Retina (tissue), 1 donor: Measurements from ENCODE around the gene PSMB1.
"Not testable (repeated sequence)": the region's sequence is repeated elsewhere in the genome, so short reads cannot be mapped to it uniquely, and the experiment has no call there.

ENCODE experiments used
- DNase-seq: peaks from one replicate; pipeline ENCODE4 v3.0.0-alpha.2; 2016

PSMB1 gene

GRCh38 chr6:170533792-170534191, 19.3 kb downstream of the PSMB1 start:
- no peak for DNase-seq

GRCh38 chr6:170532867-170533488, 20.1 kb downstream of the PSMB1 start:
- no peak for DNase-seq

GRCh38 chr6:170529839-170530469, 23.2 kb downstream of the PSMB1 start:
- DNase-seq, result peak; percentile 73

- not testable (repeated sequence) for DNase-seq
These were observed 25.1 kb downstream of the PSMB1 start for GRCh38 chr6:170527995-170528394.

- no peak for DNase-seq
These were observed 27.3 kb downstream of the PSMB1 start for GRCh38 chr6:170525795-170526194.

- no peak for DNase-seq
These were observed 29.0 kb downstream of the PSMB1 start for GRCh38 chr6:170524172-170524502.

GRCh38 chr6:170523256-170524171, 29.6 kb downstream of the PSMB1 start:
- no peak for DNase-seq

GRCh38 chr6:170522565-170523183, 30.4 kb downstream of the PSMB1 start:
- no peak for DNase-seq

- DNase-seq, result peak; percentile 57
These were observed 36.1 kb downstream of the PSMB1 start for GRCh38 chr6:170516783-170517616.

- DNase-seq, result no peak
These were observed 38.2 kb downstream of the PSMB1 start for GRCh38 chr6:170514908-170515307.

GRCh38 chr6:170512249-170512648, 40.9 kb downstream of the PSMB1 start:
- no peak for DNase-seq

- DNase-seq, result peak; percentile 51
These were observed 42.5 kb downstream of the PSMB1 start for GRCh38 chr6:170510631-170511030.

- DNase-seq, result no peak
These were observed 43.4 kb downstream of the PSMB1 start for GRCh38 chr6:170509723-170510018.

GRCh38 chr6:170508892-170509722, 44.0 kb downstream of the PSMB1 start:
- DNase-seq, result not testable (repeated sequence)

GRCh38 chr6:170508275-170508674, 44.8 kb downstream of the PSMB1 start:
- not testable (repeated sequence) for DNase-seq

- not testable (repeated sequence) for DNase-seq
These were observed 45.4 kb downstream of the PSMB1 start for GRCh38 chr6:170507728-170508127.

GRCh38 chr6:170506446-170506845, 46.7 kb downstream of the PSMB1 start:
- DNase-seq, result no peak

GRCh38 chr6:170505306-170505705, 47.8 kb downstream of the PSMB1 start:
- no peak for DNase-seq

- no peak for DNase-seq
These were observed 48.6 kb downstream of the PSMB1 start for GRCh38 chr6:170504479-170504878.

- DNase-seq, result no peak
These were observed 49.7 kb downstream of the PSMB1 start for GRCh38 chr6:170503414-170503761.

- DNase-seq, result not testable (repeated sequence)
These were observed 50.2 kb downstream of the PSMB1 start for GRCh38 chr6:170502733-170503413.
